GM19395 (cell line): ENCODE data around the gene GALR2.

Experiments used
- ATAC-seq: cut with Tn5 transposase; IDR thresholded peaks from one replicate; pipeline ENCODE4 v1.9.1; 2021; ENCODE audit warnings: mild to moderate bottlenecking, moderate library complexity; ENCODE audit not compliant: unreplicated experiment

GALR2 gene

DNA sequence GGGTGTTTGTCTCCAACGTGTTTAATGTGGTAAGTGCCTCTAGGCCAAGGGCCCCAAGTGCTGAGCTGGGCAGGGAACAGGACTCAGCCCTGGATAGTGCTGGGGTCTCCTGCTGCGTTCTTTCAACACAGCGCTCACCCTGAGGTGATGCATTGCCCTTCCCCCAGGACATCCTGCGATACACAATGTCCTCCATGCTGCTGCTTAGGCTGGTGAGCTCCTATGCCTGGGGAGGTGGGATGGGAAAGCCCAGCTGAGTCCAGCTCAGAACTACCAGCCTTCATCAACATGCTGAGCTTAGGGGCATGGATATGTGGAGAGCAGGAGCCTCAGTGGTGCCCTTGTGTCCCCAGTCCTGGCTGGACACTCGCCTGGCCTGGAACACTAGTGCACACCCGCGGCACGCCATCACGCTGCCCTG, 5.0 kb downstream of the GALR2 start:
- no peak for ATAC-seq

DNA sequence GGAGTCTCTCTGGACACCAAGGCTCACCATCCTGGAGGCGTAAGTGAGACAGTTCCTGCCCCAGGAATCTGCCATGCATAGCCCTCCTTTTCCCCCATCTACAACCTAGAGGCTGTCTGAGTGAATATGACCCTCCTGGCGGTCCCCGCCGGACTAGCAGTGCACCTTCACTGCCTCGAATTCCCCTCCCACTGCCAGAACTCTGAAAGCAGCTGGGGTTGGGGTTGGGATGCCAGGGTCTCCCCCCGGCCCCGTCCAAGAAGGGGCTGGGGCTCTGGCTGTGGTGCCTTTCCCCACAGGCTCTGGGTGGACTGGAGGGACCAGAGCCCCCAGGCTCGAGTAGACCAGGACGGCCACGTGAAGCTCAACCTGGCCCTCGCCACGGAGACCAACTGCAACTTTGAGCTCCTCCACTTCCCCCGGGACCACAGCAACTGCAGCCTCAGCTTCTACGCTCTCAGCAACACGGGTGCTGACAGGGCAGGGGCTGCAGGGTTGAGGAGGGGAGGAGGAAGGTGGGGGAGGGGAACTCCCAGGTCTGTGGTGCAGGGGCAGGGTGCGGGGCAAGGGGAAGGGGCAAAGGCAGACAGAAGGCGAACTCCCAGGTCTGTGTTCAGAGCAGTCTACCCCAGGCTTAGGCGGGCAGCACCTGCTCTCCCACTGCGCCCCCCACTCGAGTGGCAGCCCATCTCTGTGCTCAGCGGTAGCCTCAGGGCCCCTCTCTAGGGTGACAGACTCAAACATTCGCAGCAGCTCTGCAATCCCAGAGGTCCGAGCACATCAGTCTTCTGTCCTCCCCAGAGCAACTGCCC, 5.6 kb downstream of the GALR2 start:
- ATAC-seq: no peak

DNA sequence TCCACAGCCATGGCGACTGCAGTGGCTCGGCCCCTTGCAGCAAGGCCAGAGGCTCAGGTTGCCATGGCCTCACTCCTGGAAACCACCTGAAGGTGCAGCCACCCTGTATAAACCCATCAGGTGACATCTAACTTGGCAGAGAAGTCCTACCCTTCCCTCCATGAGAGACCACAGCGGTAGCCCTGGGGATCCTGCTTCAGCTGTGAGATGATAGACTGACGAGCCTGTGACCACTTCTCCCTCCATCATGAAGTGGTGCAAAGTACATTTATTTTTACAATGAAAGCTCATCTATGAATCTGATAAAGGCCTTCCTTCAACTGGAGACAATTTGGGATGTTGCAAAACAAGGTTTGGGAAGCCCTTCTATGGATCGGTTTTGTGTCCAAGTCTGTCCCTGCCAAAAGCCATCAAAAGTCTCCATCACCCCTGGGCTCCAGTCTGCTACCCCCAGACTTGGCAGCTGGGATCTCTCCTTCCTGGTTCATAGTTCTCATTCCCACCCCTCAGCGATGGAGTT, 6.2 kb downstream of the GALR2 start:
- ATAC-seq: no peak

DNA sequence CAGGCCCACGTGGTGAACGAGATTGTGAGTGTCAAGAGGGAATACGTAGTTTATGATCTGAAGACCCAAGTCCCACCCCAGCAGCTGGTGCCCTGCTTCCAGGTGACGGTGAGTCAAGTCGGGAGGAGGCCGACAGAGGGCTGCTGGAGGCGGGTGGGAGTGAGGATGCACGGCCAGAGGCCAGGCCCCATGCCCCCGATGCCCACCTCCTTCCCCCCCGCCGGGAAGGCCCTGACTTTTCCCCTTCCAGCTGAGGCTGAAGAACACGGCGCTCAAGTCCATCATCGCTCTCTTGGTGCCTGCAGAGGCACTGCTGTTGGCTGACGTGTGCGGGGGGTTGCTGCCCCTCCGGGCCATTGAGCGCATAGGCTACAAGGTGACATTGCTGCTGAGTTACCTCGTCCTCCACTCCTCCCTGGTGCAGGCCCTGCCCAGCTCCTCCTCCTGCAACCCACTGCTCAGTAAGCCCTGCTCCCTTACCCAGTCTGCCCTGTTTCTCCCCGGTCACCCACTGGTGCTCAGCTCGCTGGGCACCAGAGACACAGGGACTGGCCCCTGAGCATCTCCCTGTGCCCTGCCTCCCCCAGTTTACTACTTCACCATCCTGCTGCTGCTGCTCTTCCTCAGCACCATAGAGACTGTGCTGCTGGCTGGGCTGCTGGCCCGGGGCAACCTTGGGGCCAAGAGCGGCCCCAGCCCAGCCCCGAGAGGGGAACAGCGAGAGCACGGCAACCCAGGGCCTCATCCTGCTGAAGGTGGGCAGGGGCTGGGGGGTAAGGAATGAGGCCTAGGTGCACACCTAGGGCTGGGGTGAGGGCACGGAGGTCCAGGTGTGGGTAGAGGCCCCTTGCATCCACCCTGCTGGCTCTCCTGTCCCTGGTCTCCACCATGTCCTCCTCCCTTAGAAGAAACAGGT, 7.0 kb downstream of the GALR2 start:
- no peak for ATAC-seq

DNA sequence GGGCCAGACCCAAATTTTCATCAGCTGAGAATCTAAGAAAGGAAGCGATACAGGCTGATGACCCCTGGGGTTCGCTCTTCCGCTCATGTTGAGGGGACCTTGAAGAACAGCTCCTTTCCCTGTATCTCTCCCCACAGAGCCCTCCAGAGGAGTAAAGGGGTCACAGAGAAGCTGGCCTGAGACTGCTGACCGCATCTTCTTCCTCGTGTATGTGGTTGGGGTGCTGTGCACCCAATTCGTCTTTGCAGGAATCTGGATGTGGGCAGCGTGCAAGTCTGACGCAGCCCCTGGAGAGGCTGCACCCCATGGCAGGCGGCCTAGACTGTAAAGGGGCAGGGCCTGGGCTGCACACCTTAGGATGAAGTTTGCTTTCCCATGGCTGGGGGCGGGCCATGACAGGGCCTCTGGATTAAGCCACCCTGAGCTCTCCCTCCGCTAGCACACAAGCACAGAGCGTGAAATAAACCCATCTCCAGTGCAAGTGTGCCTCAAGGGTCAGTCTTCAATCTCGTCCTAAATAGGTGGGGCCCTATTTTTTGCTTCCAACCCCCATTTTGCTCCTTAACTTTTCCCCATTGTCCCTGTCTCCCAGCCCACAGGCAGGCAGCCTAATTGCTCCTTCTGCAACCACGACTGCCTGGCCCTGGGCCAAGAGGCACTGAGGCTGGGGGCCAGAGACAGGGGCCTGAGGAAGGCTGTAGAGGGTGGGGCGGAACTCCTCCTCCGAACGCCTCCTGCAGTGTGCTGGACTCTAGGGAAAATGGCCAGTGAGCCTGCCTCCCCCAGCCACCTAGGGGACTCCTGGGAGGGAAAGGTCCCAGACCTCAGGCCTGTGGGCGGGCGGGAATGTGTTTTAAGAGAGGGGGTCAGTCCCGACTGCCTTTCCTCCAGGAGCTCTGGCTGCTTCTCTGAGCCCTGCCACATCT, 8.0 kb downstream of the GALR2 start:
- ATAC-seq: no peak

DNA sequence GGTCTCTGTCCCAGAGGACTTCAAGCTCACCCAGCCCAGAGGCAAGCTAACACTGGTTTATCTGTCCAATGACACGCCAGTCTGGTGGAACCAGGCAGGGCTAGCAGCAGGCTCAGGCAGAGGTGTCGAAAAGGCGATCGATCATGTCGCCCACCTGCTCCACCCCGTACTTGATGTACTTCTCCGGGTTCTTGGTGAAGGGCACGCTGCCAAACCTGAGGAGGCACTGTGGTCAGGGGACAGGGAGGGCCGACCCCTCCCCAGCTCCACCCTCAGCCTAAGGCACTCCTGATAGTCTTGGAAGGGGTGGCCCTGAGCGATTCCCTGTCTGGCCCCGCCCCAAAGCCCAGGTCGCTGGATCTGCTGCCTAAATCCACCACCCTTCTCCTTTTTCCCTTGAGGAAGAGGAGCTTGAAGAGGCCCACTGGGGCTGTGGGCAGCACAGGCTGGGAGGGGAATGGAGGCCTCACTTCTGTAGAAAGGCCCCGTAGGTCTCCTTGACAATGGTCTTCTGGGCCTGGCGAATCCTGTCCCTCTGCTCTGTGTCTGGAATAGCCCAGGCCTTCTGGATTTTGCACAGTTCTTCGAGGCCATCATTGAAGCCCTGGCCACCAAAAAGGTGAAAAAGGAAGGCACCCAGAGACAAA, 9.1 kb downstream of the GALR2 start:
- no peak for ATAC-seq

DNA sequence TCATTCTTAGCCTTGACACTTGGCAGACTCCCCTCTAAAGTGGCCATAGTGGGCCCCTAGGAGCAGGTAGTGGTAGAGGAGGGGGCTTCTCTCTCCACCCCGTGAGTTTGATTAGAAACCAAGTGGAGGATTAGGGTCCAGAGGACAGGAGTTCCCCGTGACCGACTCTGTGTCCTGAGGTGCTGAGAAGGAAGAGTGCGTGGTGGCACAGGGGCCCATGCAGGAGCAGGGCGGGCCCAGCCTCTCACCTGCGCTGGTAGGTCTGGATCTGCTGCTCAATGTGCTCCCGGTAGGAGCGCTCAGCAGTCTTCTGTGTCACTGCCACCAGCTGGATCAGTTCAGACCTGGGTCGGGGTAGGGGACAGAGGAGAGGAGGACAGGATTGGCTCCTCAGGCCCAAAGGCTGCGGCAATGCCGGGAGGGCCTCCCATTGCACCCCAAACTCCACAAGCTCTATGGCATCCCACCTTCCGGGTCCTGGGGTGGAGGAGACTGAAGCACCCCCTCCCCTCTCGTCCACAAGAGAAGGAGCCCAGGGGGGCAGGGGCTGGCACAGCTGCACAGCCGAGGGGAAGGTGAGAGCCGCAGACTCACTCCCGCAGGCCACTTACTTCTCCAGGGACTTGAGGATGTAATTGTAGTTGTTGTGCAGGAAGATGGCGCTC, 10.6 kb downstream of the GALR2 start:
- no peak for ATAC-seq

DNA sequence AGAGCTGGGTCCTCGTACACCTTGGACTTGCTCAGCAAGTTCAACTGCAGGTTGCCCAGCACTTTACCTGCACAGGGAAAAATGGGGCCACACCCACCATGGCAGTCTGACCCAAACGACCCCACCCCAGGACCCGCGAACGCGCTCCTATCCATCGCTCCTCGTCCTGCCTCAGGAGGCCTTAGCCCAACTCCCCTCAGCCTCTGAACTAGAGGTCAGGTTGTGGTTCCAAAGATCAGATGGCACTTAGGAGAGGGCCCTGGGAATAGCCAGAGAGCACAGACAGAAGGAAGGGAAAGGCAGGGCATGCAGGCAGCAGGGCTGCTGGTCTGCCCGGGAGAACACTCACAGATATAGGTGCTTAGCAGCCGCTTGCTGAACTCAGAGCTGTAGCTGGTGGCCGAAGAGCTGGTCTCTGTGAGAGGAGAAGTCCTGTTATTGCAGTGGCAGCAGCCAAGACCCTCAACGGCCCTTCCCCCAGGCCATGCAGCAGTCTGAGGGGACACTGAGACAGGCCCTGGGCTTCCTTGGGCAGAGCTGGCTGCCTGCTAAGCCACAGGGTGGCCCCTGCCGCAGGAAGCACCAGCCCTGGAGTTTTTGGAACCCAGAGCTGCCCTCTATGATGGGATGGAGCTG, 11.3 kb downstream of the GALR2 start:
- no peak for ATAC-seq

DNA sequence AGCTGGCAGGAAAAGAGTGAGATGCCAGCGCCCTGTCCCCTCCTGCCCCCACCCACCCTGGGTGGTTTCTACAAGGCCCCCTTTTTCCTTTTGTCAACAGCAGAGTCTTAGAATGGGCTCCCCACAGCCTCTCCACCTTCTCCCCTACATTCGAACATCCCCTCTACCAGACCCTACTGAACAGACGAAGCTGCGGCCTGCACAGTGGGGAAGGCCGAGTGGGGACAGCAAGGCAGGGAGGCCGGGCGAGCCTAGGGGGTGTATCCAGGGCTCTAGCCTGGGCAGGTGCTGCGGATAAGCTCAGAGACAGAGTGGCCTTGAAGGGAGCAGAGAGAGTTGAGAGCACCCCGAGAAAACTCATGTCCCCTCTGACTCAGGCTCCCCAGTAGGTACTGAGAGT, 11.8 kb downstream of the GALR2 start:
- no peak for ATAC-seq

DNA sequence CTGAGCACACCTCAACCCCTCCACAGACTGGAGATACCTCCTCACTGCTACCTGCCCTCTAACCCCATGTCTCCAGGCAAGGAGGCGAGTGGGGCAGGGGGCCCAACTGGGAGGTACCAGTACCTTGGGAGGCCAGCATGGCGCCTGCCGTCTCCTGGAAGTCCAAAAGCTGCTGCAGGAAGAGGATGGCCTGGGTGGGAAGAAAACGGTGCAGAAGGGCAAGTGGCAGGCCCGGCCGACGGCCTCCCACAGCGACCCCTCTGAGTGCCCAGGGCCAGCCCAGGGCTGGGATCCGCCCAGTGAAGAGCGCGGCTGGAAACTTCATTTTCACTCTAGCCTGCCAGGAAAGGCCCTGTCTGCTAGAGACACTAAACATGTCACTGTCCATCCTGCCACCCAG, 12.9 kb downstream of the GALR2 start:
- ATAC-seq: no peak

DNA sequence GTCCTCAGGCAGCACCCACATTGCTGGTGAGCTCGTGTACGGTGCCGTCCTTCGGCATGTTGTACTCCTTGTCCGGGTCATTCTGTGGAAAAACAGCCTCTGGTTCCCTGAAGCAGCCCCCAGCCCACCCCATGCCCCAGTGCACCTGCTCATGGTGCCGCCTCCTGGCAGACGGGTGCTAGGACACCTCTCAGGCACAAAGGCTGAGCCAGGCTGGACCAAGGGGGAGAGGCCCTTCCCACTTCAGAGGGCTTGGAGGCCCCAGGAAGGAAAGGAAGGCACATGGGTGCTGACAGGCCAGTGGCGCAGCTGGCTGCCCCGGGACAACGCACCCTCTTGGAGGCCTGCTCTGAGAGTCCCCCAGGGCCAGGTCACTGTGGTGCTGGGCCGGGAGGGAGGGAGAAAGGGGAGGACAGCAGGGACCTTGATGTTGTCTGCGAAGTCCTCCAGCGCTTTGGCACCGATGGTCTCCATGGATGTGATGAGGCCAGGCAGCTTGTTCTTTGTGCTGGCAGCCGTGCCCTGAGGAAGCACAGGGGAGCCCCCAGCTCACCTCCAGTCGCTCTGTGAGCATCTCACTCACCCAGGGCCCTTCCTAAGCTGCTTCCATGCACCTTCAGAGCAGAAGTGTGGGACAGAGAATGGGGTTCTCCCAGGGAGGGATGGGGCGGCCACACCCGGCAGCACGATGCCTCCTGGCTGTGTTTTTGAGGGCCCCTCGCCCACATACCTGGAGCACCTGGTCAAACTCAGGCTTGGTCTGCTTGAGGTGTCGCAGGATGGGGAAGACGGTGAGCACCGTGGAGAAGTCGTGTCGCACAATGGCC, 13.7 kb downstream of the GALR2 start:
- no peak for ATAC-seq

DNA sequence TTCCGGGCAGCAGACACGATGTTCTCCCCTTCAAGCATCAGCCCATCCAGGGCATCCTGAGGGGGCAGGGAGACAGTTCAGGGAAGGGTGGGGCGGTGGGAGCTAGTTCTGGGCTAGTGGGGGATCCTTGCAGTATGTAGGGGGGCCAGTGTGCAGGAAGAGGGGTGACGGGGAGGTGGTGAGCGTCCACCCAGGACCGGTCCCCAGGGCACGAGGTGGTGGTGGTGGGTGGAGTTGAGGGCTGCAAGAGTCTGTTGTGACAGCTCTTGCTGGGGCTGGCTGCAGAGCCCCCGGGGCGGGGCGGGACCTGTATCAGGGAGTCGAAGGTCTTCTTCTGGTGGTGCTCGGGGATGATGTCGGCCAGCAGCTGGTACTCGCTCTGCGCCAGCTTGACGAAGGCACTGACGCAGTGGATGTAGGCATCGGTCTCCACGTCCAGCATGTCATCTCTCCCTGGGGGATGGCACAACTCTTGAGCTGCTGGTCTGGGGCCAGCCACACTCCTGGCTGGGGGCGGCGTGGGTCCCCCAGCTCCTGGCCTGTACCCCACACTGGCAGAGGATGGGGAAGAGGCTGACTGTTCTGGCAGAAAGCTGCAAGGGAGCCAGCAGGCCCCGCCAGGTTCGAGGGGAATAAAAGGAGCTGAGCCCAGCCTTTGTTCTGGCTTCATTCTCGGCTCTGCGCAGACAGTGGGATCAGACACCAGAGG, 14.4 kb downstream of the GALR2 start:
- no peak for ATAC-seq

DNA sequence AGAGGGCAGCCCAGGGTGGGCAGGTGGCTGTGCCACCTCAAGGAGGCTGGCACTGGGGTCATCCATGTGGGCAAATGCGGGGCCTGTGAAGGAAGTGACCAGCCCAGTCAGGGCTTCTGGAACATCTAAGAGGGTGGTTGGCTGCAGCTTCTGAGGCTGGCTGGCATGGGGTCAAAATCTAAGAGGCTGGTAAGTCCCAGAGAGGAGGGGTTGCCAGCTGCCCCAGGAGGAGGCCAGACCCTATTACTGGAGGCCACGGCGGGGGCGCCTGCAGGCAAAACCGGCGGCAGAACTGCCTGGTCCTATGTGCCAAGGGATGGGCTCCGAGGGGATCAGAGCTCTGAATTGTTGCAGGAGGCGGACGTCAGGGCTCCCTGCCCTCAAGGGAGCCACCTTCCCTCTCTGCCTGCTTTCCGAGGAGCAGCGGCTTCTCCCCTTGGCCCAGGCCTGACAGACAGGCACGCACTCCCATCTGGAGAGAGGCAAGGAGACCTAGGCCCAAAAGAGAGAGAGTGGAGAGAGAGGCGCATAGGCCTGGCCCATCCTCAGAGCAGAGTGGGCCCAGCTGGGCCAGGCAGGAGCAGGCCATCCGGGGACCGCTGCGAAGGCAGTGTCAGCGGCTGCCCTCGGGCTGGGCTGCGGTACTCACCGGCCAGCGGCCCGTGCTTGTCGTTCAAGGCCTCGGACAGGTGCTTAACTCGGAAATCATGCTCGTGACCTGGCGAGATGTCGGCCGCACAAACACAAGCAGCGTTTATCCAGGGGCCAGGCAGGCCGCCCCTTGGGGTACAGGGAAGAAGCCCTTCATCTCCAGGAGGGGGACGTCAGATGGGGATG, 15.3 kb downstream of the GALR2 start:
- ATAC-seq: no peak

DNA sequence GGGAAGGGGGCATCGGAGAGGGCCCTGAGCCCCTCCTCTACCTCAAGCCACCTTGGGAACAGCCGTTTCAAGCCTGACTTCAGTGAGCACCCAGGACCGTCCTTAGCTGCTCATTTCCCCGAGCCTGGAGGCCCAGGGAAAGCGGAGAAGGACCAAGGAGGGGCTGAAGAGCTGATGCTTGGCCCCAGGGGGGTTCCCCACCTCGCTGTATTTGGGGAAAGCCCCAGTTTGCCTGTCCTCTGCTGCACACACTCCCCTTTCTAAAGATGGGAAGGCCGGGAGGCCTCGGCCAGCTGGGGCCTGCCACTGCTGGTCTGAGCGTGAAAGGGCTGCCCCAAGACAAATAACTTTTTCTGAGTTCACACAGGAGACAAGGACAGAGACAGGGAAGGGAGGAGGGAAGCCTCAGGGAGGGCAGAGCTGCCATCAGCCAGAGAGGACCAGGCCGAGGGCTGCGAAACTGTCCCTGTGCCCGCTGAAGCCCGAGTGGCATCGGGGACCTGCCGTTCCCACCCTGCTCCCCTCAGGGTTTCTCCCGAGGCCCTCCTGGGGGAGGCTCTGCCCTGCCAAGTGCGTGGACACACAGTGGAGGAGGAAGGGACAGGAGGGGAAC, 16.0 kb downstream of the GALR2 start:
- no peak for ATAC-seq

DNA sequence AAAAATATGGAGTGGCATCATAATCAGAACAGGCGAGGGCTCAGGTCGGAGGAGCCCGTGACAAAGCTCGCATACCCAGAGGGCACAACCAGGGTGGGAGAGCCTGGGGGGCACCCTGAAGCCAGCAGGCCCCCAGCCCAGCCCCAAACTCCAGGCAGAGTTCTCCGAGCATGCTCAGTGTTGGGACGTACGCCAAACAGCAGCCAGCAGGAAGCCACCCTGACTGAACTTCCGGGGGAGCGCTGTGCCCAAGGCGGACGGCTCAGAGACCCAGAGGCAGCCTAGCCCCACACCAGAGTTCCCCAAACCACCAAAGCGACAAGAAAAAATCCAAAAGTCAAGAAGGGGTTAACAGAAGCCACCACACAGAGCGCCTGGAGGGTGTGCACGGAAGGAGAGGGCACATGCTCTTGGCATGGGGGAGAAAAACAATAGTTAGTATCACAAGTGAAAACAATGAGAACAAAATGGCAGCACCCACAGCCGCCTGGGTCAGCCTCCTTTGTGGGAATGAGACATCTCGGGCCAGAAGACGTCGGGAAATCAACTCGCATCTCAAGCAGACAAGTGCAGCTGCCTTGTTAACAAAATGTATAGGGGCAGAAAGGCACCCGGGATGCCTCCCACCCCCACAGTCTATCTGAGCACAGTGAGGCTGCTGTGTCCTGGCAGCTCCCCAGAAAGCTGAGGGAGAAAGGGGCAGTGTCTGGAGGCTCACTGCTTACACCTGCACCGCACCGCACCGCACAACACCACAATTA, 17.1 kb downstream of the GALR2 start:
- no peak for ATAC-seq
